ENCODE data around the gene FOXL3. TPM values are rescaled to one million over a fixed set of nuclear protein-coding genes. Genes with fewer than 3 reads are reported as not detected.
"Not testable (repeated sequence)": the region's sequence is repeated elsewhere in the genome, so short reads cannot be mapped to it uniquely, and the experiment has no call there.

The FOXL3 gene
- total and polyA plus RNA-seq, 12 donors: not detected

DNA sequence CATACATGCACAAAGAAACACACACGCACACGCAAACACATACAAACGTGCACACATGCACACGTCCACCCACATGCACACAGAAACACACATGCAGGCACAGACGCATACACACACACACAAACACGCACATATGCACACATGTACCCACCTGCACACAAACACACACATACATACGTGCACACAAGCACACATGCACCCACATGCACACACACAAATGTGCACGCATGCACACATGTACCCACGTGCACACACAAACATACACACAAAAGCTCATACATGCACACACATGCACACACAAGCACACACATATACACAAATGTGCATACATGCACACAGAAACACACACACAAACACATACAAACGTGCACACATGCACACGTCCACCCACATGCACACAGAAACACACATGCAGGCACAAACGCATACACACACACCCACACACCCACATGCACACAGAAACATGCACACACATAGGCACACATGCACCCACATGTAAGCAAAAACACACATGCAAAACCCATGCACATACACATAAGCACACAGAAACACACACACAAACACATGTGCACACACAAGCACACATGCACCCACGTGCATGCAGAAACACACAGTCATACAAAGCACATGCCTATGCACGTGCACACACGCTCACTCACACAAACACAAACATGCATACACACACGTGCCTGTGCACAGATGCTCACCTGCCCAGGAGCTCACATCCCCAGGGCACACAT, 44.8 kb downstream of the FOXL3 start:
- H3K9me3 ChIP-seq: no peaks in the 10 kb centered on the region
- 92 to 94% methylated on average over 16 of the region's 16 CpGs for WGBS, 2 donors

GRCh38 chr7:335358-336148, 45.6 kb downstream of the FOXL3 start:
- intact Hi-C loops (cut with DNase I): loop anchor here in 3 of 10 donors (10.0 kb wide), 2 partner anchors 179 to 329 kb away; partner anchors contain the start of gene PDGFA (in 2 of the 3)
- H3K27me3 ChIP-seq: peaks cover 0 to 15% (median 0%) of the 10 kb centered on the region in 7 donors
- H3K36me3 ChIP-seq: no peaks in the 10 kb centered on the region
- no peaks in the 10 kb centered on the region for H3K9me3 ChIP-seq
- H3K4me1 ChIP-seq: peaks cover 4 to 18% (median 12%) of the 10 kb centered on the region in 9 donors
- H3K4me3 ChIP-seq: no peak overlapping the region
- TF ChIP-seq, protein P1, sequence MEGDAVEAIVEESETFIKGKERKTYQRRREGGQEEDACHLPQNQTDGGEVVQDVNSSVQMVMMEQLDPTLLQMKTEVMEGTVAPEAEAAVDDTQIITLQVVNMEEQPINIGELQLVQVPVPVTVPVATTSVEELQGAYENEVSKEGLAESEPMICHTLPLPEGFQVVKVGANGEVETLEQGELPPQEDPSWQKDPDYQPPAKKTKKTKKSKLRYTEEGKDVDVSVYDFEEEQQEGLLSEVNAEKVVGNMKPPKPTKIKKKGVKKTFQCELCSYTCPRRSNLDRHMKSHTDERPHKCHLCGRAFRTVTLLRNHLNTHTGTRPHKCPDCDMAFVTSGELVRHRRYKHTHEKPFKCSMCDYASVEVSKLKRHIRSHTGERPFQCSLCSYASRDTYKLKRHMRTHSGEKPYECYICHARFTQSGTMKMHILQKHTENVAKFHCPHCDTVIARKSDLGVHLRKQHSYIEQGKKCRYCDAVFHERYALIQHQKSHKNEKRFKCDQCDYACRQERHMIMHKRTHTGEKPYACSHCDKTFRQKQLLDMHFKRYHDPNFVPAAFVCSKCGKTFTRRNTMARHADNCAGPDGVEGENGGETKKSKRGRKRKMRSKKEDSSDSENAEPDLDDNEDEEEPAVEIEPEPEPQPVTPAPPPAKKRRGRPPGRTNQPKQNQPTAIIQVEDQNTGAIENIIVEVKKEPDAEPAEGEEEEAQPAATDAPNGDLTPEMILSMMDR (IDR thresholded peaks at IDR 0.05): no peak
- no peak overlapping the region for H3K27ac ChIP-seq
- no peak for ATAC-seq
- no peak for DNase-seq
- WGBS, 2 donors: 90 to 91% methylated on average over 11 of the region's 11 CpGs

More for the DNA sequence above, 44.8 kb downstream of the FOXL3 start:
- peaks cover 0 to 15% (median 0%) of the 10 kb centered on the region in 7 donors for H3K27me3 ChIP-seq
- intact Hi-C loops (cut with DNase I): loop anchor here in 8 of 10 donors (5.0 to 10.0 kb wide), 5 partner anchors 180 to 398 kb away; partner anchors contain the start of gene PDGFA (in 6 of the 8)
- TF ChIP-seq, protein P1 (IDR thresholded peaks at IDR 0.05): no peak
- no peaks in the 10 kb centered on the region for H3K36me3 ChIP-seq
- H3K4me1 ChIP-seq: peaks cover 4 to 17% (median 12%) of the 10 kb centered on the region in 9 donors
- H3K27ac ChIP-seq: no peak overlapping the region
- H3K4me3 ChIP-seq: no peak overlapping the region
- ATAC-seq (no peak), DNase-seq (no peak)

- Histone ChIP-seq H3K4me1 (peaks cover 6 to 24% (median 13%) of the 10 kb centered on the region in 9 donors), H3K27me3 (peaks cover 0 to 15% (median 0%) of the 10 kb centered on the region in 7 donors)
- H3K4me3 ChIP-seq, H3K27ac ChIP-seq, ATAC-seq, H3K9me3 ChIP-seq, H3K36me3 ChIP-seq: not testable (repeated sequence)
- 91 to 92% methylated on average over 15 to 25 of the region's 25 CpGs for WGBS, 2 donors
- intact Hi-C loops (cut with DNase I): loop anchor here in 3 of 10 donors (10.0 kb wide), 2 partner anchors 179 to 329 kb away; partner anchors contain the start of gene PDGFA (in 2 of the 3)
- peak in 1 of 2 donors; percentile 3 for DNase-seq
These were observed 46.2 kb downstream of the FOXL3 start for GRCh38 chr7:336149-336533.

- Histone ChIP-seq H3K36me3 (no peaks in the 10 kb centered on the region), H3K9me3 (no peaks in the 10 kb centered on the region), H3K4me3 (no peak overlapping the region), H3K4me1 (peaks cover 12 to 32% (median 21%) of the 10 kb centered on the region in 9 donors), H3K27me3 (peaks cover 0 to 13% (median 0%) of the 10 kb centered on the region in 7 donors), H3K27ac (no peak overlapping the region)
- TF ChIP-seq, protein P1 (IDR thresholded peaks at IDR 0.05): no peak
- peak in 1 of 2 donors; percentile 2 for DNase-seq
- WGBS, 2 donors: 90% methylated on average over 34 of the region's 34 CpGs
- no peak for ATAC-seq
- intact Hi-C loops (cut with DNase I): loop anchor here in 3 of 10 donors (10.0 kb wide), 2 partner anchors 178 to 328 kb away; partner anchors contain the start of gene PDGFA (in 2 of the 3)
These were observed 47.0 kb downstream of the FOXL3 start for GRCh38 chr7:336810-337566.
